ENCODE measurements around the gene SOWAHB.

The SOWAHB gene

GRCh38 chr4:76851375-76851774 is 46.6 kb downstream of the SOWAHB start:
- no peak overlapping the region for H3K4me3 ChIP-seq (ENCODE audit: low read depth, low read length)
- ChIA-PET POLR2A (no interaction called here), CTCF (no interaction called here)
- TF ChIP-seq, protein P1, sequence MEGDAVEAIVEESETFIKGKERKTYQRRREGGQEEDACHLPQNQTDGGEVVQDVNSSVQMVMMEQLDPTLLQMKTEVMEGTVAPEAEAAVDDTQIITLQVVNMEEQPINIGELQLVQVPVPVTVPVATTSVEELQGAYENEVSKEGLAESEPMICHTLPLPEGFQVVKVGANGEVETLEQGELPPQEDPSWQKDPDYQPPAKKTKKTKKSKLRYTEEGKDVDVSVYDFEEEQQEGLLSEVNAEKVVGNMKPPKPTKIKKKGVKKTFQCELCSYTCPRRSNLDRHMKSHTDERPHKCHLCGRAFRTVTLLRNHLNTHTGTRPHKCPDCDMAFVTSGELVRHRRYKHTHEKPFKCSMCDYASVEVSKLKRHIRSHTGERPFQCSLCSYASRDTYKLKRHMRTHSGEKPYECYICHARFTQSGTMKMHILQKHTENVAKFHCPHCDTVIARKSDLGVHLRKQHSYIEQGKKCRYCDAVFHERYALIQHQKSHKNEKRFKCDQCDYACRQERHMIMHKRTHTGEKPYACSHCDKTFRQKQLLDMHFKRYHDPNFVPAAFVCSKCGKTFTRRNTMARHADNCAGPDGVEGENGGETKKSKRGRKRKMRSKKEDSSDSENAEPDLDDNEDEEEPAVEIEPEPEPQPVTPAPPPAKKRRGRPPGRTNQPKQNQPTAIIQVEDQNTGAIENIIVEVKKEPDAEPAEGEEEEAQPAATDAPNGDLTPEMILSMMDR (IDR thresholded peaks at IDR 0.05; ENCODE audit: insufficient read depth, low read length, missing control alignments), result no peak
- DNase-seq (ENCODE audit: low read depth, low spot score), result no peak

DNA sequence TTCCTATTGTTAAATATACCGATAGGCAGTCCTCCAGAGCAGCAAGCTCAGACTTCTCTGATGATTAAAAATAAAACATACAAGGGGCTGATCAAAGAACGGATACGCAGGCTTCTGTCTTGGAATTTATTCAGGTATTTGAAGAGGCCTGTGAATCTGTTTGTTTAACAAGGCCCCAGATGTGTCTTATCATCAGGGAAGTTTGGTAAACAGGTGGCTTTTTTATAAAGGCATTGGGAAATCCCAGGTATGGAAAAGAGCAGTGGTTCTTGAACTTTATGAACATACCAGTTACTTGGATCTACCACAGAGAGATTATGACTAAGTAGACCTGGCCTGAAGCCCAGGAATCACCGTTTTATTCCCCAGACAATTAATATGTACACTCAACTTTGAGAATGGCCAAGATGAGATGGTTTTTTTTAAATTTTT is 47.9 kb downstream of the SOWAHB start:
- CTCF ChIA-PET, result no interaction called here
- TF ChIP-seq, protein P1 (IDR thresholded peaks at IDR 0.05; ENCODE audit: insufficient read depth, low read length, missing control alignments), result no peak
- DNase-seq (ENCODE audit: low read depth, low spot score), result peak; percentile 75
- POLR2A ChIA-PET, result no interaction called here
- no peak overlapping the region for H3K4me3 ChIP-seq (ENCODE audit: low read depth, low read length)
